ENCODE data around the gene C1QL3.

DNA sequence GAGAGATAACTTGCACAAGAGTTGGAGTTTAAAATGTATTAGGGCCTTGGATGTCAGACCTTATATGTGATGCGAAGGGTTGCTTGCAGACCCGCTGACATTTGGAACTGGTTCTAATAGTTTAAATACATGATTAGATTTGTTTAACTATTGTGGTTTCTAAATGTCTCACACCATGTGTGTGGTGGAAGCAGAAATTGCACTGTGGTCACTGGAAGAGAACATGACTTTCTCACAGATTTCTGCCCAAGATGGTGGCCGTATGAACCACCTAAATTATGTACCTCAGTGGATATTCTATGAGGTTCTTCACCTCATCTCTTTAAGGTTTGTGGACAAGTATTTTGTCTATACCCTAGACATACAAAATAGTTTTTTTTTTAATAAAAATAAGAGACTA lies 8.2 kb upstream of the C1QL3 start:
- TF ChIP-seq POLR2A (IDR thresholded peaks at IDR 0.05; ENCODE audit: low read depth, low read length) (no peak), PAX5 (IDR thresholded peaks at IDR 0.05; ENCODE audit: insufficient read depth, low read length, severe bottlenecking) (no peak), TAF1 (IDR thresholded peaks at IDR 0.05; ENCODE audit: low read depth, low read length) (no peak), POLR2AphosphoS5 (IDR thresholded peaks at IDR 0.05; ENCODE audit: low read depth, low read length) (no peak), SPI1 (IDR thresholded peaks at IDR 0.05; ENCODE audit: low read depth, low read length) (no peak), POU2F2 (IDR thresholded peaks at IDR 0.05; ENCODE audit: low read depth, low read length) (no peak)

Data from GM12891 (cell line).